SK-N-MC (cell line): ENCODE results near the gene TMEM95.

ENCODE experiments used
- EZH2 ChIP-seq: fragments of 200-600 bp; sonication (generic); IDR thresholded peaks from one replicate; pipeline ENCODE4 v1.6.1; 2017; ENCODE audit warnings: antibody characterized with exemption
- FOXP2 ChIP-seq: optimal IDR thresholded peaks from 2 replicates; pipeline ENCODE3; 2011; ENCODE audit warnings: mild to moderate bottlenecking, moderate library complexity; ENCODE audit not compliant: insufficient read depth; ENCODE audit errors: extremely low read length, control extremely low read depth
- POLR2AphosphoS5 ChIP-seq: IDR thresholded peaks from 2 replicates; pipeline ENCODE4 v1.6.1; 2012; ENCODE audit warnings: mild to moderate bottlenecking, low read depth, low read length, borderline replicate concordance

- TF ChIP-seq EZH2 (no peak), POLR2AphosphoS5 (no peak), FOXP2 (no peak)
Observed at GRCh38 chr17:7356756-7357155, 1.8 kb downstream of the TMEM95 start.
